ENCODE data around the gene KCNS3.

GRCh38 chr2:17858064-17858463, 20.4 kb upstream of the KCNS3 start:
- TF ChIP-seq CTCF (IDR thresholded peaks at IDR 0.05) (no peak), POLR2A (IDR thresholded peaks at IDR 0.05) (no peak)
